SK-N-SH (cell line): Measurements from ENCODE around the gene EXTL2.
"Not testable (repeated sequence)": the region's sequence is repeated elsewhere in the genome, so short reads cannot be mapped to it uniquely, and the experiment has no call there.

Source experiments
- FOSL2 ChIP-seq: IDR thresholded peaks from 2 replicates; pipeline ENCODE4 v1.4.0; 2012; ENCODE audit warnings: low read depth, mild to moderate bottlenecking, moderate library complexity, borderline replicate concordance
- FOXM1 ChIP-seq: IDR thresholded peaks from 2 replicates; pipeline ENCODE4 v1.4.0; 2012; ENCODE audit warnings: low read depth, mild to moderate bottlenecking
- JUND ChIP-seq: IDR thresholded peaks from 2 replicates; pipeline ENCODE4 v1.4.0; 2012
- SIN3A ChIP-seq: IDR thresholded peaks from 2 replicates; pipeline ENCODE4 v1.6.1; 2012; ENCODE audit warnings: low read depth, mild to moderate bottlenecking, low read length, moderate library complexity, borderline replicate concordance
- SMC3 ChIP-seq: IDR thresholded peaks from 2 replicates; pipeline ENCODE4 v1.6.1; 2012; ENCODE audit warnings: low read depth, low read length, improper control_type of control experiment
- USF1 ChIP-seq: IDR thresholded peaks from 2 replicates; pipeline ENCODE4 v1.4.0; 2012; ENCODE audit warnings: low read depth, borderline replicate concordance
- TF ChIP-seq, protein P1 (sequence below): fragments of 200-600 bp; sonication (generic); IDR thresholded peaks from 2 replicates; pipeline ENCODE4 v1.6.1; 2017; ENCODE audit warnings: antibody characterized with exemption, mild to moderate bottlenecking, moderate library complexity
- TF ChIP-seq, protein P2 (sequence below): IDR thresholded peaks from 2 replicates; pipeline ENCODE4 v1.4.0; 2012; ENCODE audit warnings: low read depth, borderline replicate concordance
- TF ChIP-seq, protein P3 (sequence below): fragments of 150-350 bp; IDR thresholded peaks from 2 replicates; pipeline ENCODE4 v1.6.1; 2016; ENCODE audit warnings: mild to moderate bottlenecking, low read depth, low read length

DNA sequence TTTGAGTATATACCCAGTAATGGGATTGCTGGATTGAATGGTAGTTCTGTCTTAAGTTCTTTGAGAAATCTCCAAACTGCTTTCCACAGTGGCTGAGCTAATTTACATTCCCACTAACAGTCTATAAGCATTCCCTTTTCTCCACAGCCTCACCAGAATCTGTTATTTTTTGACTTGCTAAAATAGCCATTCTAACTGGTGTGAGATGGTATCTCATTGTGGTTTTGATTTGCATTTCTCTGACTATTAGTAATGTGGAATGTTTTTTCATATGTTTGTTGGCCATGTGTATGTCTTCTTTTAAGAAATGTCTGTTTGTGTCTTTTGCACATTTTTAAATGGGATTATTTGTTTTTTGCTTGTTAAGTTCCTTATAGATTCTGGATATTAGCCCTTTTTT lies 39.5 kb downstream of the EXTL2 start:
- not testable (repeated sequence) for TF ChIP-seq SMC3, SIN3A, FOXM1, FOSL2, USF1, JUND
- TF ChIP-seq, protein P1, sequence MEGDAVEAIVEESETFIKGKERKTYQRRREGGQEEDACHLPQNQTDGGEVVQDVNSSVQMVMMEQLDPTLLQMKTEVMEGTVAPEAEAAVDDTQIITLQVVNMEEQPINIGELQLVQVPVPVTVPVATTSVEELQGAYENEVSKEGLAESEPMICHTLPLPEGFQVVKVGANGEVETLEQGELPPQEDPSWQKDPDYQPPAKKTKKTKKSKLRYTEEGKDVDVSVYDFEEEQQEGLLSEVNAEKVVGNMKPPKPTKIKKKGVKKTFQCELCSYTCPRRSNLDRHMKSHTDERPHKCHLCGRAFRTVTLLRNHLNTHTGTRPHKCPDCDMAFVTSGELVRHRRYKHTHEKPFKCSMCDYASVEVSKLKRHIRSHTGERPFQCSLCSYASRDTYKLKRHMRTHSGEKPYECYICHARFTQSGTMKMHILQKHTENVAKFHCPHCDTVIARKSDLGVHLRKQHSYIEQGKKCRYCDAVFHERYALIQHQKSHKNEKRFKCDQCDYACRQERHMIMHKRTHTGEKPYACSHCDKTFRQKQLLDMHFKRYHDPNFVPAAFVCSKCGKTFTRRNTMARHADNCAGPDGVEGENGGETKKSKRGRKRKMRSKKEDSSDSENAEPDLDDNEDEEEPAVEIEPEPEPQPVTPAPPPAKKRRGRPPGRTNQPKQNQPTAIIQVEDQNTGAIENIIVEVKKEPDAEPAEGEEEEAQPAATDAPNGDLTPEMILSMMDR, result not testable (repeated sequence)
- TF ChIP-seq, protein P2, sequence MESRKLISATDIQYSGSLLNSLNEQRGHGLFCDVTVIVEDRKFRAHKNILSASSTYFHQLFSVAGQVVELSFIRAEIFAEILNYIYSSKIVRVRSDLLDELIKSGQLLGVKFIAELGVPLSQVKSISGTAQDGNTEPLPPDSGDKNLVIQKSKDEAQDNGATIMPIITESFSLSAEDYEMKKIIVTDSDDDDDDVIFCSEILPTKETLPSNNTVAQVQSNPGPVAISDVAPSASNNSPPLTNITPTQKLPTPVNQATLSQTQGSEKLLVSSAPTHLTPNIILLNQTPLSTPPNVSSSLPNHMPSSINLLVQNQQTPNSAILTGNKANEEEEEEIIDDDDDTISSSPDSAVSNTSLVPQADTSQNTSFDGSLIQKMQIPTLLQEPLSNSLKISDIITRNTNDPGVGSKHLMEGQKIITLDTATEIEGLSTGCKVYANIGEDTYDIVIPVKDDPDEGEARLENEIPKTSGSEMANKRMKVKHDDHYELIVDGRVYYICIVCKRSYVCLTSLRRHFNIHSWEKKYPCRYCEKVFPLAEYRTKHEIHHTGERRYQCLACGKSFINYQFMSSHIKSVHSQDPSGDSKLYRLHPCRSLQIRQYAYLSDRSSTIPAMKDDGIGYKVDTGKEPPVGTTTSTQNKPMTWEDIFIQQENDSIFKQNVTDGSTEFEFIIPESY, result not testable (repeated sequence)
- TF ChIP-seq, protein P3, sequence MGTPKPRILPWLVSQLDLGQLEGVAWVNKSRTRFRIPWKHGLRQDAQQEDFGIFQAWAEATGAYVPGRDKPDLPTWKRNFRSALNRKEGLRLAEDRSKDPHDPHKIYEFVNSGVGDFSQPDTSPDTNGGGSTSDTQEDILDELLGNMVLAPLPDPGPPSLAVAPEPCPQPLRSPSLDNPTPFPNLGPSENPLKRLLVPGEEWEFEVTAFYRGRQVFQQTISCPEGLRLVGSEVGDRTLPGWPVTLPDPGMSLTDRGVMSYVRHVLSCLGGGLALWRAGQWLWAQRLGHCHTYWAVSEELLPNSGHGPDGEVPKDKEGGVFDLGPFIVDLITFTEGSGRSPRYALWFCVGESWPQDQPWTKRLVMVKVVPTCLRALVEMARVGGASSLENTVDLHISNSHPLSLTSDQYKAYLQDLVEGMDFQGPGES, result not testable (repeated sequence)
